SK-N-MC (cell line): ENCODE measurements around the gene ARL9.

Experiments
- EZH2 ChIP-seq: fragments of 200-600 bp; sonication (generic); IDR thresholded peaks from one replicate; pipeline ENCODE4 v1.6.1; 2017; ENCODE audit warnings: antibody characterized with exemption
- POLR2AphosphoS5 ChIP-seq: IDR thresholded peaks from 2 replicates; pipeline ENCODE4 v1.6.1; 2012; ENCODE audit warnings: mild to moderate bottlenecking, low read depth, low read length, borderline replicate concordance

DNA sequence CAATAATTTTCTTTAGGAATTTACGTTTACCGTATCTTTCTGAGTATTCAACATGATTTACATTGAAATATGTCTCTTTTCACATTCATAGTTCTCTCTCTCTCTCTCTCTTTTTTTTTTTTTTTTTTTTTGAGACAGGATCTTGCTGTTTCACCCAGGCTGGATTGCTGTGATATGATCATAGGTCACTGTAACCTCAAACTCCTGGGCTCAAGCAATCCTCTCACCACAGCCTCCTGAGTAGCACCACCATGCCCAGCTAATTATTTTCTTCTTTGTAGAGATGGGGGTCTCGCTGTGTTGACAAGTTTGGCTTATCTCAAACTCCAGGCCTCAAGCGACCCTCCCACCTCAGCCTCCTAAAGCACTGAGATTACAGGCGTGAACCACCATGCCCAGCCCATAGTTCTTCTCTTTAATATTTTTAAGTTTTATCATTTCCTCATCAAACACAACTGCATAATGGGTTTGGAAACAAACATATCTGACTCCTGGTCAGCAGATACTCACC lies 28.3 kb upstream of the ARL9 start:
- TF ChIP-seq POLR2AphosphoS5, result no peak
- no peak for TF ChIP-seq EZH2
